DMS 273 (cell line): ENCODE data around the gene FCER2.
"Not testable (repeated sequence)": the region's sequence is repeated elsewhere in the genome, so short reads cannot be mapped to it uniquely, and the experiment has no call there.

ENCODE experiments used
- DNase-seq: peaks from one replicate; lab custom pipeline; 2025; ENCODE audit not compliant: unreplicated experiment; lab: John Stamatoyannopoulos, UW

Gene FCER2, protein sequence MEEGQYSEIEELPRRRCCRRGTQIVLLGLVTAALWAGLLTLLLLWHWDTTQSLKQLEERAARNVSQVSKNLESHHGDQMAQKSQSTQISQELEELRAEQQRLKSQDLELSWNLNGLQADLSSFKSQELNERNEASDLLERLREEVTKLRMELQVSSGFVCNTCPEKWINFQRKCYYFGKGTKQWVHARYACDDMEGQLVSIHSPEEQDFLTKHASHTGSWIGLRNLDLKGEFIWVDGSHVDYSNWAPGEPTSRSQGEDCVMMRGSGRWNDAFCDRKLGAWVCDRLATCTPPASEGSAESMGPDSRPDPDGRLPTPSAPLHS

DNA sequence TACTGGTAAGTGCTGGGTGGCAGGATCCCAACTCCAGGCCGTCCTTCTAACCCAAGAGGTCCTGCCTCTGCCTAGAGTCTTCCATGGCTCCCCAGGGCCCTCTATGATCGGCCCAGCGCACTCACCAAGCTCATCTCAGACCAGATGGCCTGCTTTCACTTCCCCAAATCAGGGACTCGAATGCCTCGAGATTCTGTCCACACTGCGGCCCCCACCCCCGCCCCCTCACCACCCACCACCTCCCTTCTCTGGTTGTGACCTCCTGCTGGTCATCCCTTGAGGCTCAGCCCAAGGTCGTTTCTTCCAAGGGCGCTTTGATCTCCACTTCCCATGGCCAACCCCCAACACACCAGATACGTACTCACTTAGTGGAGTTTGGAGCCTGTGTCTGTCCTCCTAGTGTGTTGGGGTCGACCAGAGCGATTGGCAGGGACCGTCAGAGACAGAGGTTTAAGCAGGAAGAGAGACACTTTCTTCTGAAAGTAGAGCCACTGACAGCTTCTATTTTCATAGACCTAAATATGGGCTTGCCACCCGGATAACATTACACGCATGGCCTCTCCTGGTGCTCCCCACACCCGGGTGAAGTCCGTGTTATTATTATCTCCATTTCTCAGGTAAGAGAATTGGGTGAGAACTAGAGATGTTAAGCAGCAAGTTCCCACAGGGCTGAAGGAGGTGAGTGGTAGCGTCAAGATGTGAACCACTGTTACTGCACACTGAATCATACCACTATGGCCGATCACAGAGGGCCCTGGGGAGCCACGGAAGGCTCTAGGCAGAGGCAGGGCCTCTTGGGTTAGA lies at the start of gene FCER2:
Gene FCER2, minus strand, starts transcription at position 478 of the 804 bp plus-strand sequence. CDS start 2,371 bp downstream, outside the sequence.
- DNase-seq, result no peak

GRCh38 chr19:7751157-7751783 lies 49.3 kb upstream of the FCER2 start:
- DNase-seq, result no peak

- peak; percentile 79 for DNase-seq
These were observed 46.8 kb upstream of the FCER2 start for GRCh38 chr19:7748756-7749155.

GRCh38 chr19:7748171-7748570 lies 46.2 kb upstream of the FCER2 start:
- DNase-seq, result no peak

DNA sequence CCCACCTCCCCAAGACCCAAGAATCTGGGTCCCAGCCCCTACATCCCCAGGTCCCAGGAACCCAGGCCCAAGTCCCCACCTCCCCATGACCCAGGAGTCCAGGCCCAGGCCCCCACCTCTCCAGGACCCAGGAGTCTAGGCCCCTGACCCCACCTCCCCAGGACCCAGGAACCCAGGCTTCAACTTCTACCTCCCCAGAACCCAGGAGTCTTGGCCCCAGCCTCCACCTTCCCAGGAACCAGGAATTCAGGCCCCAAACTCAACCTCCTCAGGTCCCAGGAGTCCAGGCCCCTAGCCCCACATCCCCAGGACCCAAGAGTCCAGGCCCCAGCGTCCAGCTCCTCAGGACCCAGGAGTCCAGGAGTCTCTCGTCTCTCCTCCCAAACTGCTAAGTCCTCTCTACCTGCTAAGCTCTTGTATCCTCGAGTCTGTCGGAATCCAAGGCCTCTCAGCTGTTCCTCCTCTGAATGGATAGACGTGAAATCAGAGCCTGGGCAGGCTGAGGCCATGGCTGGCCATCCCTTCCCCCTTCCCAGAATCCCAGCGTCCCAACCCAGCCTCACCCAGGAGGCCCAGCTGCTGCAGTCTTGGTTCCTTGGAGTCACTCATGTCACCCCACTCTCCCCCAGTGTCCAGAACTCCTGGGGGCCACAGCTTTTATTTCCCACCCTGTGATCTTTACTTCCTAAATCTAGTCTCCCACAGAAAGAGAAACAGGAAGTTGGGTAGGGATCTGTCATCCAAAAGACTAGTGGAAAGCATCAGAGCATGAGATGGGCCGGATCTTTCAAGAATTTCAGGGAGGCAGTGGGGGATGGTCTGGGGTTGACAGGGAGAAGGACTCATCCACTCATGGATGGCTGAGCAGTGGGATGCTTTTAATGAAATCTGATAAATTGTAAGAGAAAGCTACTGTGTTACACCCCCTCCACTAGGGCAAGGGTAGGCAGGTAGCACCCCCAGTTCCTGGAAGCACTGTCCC lies 45.3 kb upstream of the FCER2 start, which contains the start of gene CD209:
Gene CD209, minus strand, starts transcription at position 632 of the 982 bp plus-strand sequence. Its CDS starts 23 bp downstream, at position 609.
- DNase-seq, result no peak

- DNase-seq, result not testable (repeated sequence)
These were observed 44.4 kb upstream of the FCER2 start for GRCh38 chr19:7746306-7746705.

DNA sequence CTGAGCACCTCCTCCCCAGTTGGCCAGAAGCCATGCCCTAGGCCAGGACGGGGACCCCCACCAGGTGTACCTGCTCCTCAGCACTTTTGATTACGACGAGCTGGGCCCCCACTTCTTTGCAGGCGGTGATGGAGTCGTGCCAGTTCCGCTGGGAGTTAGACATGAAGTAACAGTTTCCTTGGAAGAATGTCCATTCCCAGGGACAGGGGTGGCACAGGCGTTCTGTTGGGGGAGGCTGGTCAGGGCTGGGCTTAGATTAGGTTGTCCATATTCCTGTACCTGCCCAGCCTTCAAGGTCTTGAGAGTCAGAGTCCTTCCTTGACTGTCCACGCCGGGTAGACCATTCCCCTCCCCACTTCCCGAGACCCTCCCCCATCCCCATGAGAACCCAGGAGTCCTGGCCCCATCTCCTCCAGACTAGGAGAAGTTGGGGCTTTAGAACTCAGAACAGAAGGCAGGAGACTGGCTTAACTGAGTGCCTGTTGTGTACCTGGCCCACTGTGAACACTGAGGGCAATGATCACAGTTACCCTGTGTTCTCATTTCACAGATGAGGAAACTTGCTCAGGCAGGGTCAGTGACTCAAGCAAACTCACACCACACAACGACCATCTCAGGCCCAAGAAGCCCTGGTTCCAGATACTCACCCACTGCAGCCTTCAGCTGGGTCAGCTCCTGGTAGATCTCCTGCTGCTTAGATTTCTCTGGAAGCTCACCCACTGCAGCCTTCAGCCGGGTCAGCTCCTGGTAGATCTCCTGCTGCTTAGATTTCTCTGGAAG lies 43.1 kb upstream of the FCER2 start:
- no peak for DNase-seq

GRCh38 chr19:7744199-7744786 lies 42.4 kb upstream of the FCER2 start:
- DNase-seq, result peak; percentile 17

- no peak for DNase-seq
These were observed 41.5 kb upstream of the FCER2 start for GRCh38 chr19:7743425-7743841.

GRCh38 chr19:7742991-7743390 lies 41.1 kb upstream of the FCER2 start:
- peak; percentile 71 for DNase-seq

GRCh38 chr19:7742575-7742974 lies 40.6 kb upstream of the FCER2 start:
- DNase-seq, result peak; percentile 86

- no peak for DNase-seq
These were observed 38.7 kb upstream of the FCER2 start for GRCh38 chr19:7740682-7741054.

DNA sequence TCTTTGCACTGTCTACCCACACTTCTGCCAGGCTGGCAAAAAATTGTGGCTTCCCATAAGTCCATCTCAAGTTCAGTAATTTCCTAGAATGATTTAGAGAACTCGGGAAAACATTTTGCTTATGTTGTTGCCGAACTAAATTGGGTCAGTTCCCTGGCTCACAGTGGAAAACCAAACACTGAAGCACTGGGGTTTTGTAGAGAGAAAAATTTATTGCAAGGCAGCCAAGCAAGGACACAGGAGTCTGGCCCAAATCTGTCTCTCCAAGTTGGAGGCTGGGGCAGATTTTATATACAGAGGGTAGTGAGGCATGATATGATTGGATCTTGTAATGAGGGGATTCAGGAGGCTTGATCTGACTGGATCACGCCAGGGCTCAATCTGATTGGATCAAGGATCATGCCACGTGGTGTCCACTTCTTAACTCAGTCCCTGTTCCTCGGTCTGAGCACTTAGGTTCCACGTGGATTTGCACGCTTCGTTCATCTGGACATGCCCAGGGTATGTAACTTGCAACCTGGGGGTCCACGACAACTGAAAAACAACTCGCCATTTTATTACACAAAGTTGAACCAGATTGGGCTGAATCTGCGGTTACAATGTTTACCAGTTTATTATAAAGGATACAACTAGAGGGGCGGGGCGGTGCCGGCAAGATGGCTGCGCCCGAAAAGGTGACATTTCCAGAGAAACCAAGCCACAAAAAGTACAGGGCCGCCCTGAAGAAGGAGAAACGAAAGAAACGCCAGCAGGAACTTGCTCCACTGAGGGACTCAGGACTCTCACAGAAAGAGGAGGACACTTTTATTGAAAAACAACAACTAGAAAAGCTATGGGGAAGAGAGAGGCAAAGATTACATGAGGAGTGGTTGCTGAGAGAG lies 38.1 kb upstream of the FCER2 start:
- no peak for DNase-seq

- no peak for DNase-seq
These were observed 37.4 kb upstream of the FCER2 start for GRCh38 chr19:7739211-7739755.

DNA sequence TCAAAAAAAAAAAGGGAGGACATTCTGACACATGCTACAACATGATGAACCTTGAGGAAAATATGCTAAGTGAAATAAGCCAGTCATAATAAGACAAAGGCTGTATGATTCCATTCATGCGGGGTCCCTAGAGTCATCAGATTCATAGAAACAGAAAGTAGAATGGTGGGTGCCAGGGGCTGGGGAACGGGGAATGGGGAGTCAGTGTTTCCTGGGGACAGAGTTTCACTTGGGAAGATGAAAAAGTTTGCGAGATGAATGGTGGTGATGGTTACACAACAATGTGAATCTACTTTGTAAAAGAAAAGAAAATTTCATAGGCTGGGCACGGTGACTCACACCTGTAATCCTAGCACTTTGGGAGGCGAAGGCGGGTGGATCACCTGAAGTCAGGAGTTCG lies 36.1 kb upstream of the FCER2 start:
- DNase-seq, result no peak

DNA sequence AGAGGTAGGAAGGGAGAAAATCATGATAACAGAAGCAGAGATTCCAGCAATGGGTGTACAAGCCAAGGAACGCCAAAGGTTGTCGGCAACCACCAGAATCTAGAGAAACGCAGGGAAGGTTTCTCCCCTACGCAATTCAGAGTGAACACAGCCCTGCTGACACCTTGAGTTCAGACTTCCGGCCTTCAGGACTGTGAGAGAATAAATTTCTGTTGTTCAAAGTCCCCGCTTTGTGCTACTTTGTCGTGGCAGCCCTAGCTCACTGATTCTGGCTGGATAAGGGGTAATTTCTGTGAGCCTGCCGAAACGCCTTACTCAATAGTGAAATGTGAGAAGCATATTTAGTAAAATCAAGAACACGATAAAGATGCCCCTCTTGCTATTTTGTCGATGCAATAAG lies 35.3 kb upstream of the FCER2 start:
- DNase-seq, result no peak

GRCh38 chr19:7736148-7736547 lies 34.2 kb upstream of the FCER2 start:
- no peak for DNase-seq
